ENCODE data around the gene APBB2.
A peak's percentile ranks its signal among the peaks of the same experiment; 100 is the strongest.

The APBB2 gene

DNA sequence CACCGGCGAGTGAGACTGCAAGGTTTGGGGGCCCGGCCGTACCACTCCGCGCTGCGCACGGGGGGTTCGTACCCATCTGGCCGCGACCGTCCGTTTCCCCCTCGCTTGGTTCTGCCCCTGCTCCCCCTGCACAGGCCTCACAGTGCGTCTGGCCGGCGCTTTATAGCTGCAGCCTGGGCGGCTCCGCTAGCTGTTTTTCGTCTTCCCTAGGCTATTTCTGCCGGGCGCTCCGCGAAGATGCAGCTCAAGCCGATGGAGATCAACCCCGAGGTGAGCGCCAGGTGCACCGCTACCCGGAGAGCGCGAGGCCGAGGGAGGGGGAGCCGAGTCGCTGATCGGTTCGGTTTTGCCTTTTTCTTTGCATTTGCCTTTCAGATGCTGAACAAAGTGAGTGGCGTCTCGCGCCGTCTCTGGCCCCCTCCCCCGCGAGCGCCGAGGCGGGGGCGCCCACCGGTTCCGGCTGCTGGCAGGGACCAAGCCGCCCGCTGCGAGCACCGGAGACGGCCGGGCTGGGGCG is 42.5 kb upstream of the APBB2 start, which contains the start of gene UCHL1:
UCHL1 (plus strand) TSS at position 189 of the 517 bp plus-strand sequence; CDS start at position 238, 49 bp downstream.
- no peak for TF ChIP-seq CTCF (IDR thresholded peaks at IDR 0.05; ENCODE audit: insufficient read depth, missing control alignments)
- FAIRE-seq (no peak), DNase-seq (ENCODE audit: insufficient read length, low spot score) (peak; percentile 47)

DNA sequence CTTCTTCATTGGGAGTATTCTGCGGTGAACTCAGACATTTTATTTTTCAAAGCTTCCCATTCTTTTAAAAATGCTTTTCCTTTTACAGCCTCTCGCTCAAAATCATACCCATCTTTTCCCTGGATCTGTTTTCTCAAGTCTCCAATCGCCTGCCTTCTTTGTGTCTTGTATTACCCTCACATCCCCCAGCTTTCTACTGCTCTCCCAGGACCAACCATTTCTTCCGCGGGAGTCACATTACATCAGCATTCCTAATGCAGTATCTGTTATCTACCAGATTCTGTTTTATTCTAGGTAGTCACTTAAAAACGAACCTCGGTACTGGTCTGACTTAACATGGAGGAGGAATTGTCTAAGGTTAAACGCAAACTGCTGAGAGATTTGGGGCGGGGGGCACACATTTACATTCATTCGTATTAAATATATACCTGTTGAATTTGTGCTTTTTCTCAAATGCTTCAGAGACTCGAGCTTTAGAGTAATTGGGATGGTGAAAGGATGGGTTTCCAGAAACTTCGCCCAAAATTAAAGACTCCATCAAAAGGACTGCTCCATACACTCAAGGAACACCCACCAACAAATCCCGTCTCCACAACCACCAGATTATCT is 41.9 kb upstream of the APBB2 start:
- FAIRE-seq: no peak
- DNase-seq (ENCODE audit: insufficient read length, low spot score): no peak
- TF ChIP-seq CTCF (IDR thresholded peaks at IDR 0.05; ENCODE audit: insufficient read depth, missing control alignments): no peak

DNA sequence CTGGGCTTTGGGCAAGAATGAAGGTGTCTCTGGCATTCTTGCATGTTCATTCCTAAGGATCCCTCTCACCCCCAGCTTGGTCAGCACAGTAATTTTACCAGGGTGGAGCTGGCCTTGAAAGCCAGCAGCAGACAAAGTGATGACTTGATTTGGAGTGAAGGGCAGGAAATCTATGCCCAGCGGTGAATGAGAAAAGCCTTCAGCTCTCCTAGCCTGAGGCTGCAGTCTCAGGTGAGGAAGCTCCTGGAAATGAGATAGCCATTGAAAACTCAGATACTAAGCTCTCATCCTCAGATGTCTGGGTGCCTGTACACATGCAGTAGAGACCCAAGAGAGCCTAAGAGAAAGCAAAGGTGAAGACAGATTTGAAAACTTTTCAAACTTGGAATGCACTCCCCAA is 31.6 kb upstream of the APBB2 start:
- FAIRE-seq (no peak), DNase-seq (ENCODE audit: insufficient read length, low spot score) (no peak)
- TF ChIP-seq CTCF (IDR thresholded peaks at IDR 0.05; ENCODE audit: insufficient read depth, missing control alignments): no peak

DNA sequence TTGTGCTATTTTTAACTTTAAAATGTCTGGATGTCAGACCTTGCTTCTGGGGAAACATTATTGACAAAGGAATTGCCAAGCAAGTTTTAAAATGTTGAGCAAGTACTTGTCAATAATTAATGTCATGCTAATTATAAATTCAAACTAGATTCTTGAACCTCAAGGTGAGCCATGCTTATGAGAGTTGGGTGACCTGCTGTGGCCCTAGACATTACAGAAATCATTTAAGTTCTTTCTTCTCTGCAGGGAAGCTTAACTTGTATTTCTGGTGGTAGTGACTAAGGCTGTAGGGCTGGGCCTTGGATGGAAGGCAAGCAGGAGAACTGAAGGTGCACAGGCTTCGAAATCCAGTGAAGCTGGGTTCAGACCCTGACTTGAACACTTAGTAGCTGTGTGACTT is 27.6 kb upstream of the APBB2 start:
- no peak for DNase-seq (ENCODE audit: insufficient read length, low spot score)
- no peak for TF ChIP-seq CTCF (IDR thresholded peaks at IDR 0.05; ENCODE audit: insufficient read depth, missing control alignments)
- no peak for FAIRE-seq

DNA sequence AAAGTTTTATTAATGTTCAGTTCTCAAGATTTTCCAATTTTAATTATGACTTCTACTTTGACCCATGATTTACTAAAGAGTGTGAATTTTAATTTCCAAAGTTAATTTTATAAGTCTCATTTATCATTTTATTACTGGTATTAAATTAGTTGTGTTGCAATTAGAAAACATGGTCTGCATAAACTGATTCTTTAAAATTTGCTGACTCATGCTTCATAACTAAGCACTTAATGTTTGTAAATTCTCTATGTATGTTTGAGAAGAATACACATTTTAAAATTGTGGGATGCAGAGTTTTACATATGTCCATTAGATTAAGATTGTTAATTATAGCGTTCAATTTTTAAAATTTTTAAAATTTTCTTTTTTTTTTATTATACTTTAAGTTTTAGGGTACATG is 22.2 kb upstream of the APBB2 start:
- DNase-seq (ENCODE audit: insufficient read length, low spot score) (no peak), FAIRE-seq (no peak)
- TF ChIP-seq CTCF (IDR thresholded peaks at IDR 0.05; ENCODE audit: insufficient read depth, missing control alignments): no peak

GRCh38 chr4:41236032-41236431 is 21.7 kb upstream of the APBB2 start:
- FAIRE-seq (no peak), DNase-seq (ENCODE audit: insufficient read length, low spot score) (no peak)
- no peak for TF ChIP-seq CTCF (IDR thresholded peaks at IDR 0.05; ENCODE audit: insufficient read depth, missing control alignments)

DNA sequence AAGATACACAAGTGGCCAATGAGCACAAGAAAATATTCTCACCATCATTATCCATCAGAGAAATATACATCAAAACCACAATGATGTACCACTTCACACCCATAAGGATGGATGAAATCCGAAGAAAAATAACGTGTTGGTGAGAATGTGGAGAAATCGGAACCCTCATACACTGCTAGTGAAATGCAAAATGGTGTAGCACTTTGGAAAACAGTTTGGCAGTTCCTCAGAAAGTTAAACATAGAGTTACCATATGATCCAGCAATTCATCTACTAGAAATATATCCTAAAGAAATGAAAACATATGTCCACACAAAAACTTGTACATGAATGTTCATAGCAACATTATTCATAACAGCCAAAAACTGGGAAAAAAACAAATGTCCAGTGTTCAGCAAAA is 18.5 kb upstream of the APBB2 start:
- DNase-seq (ENCODE audit: insufficient read length, low spot score): no peak
- no peak for TF ChIP-seq CTCF (IDR thresholded peaks at IDR 0.05; ENCODE audit: insufficient read depth, missing control alignments)
- no peak for FAIRE-seq

Measured in D721Med (cell line).